Measurements from ENCODE around the gene MISFA.
"Not testable (repeated sequence)": the region's sequence is repeated elsewhere in the genome, so short reads cannot be mapped to it uniquely, and the experiment has no call there.

The MISFA gene

GRCh38 chr11:18599739-18600230, at the start of gene MISFA:
MISFA (plus strand) TSS chr11:18599789; CDS start chr11:18599929, 140 bp downstream.
- no peak for DNase-seq (ENCODE audit: low spot score)

- no peak for DNase-seq (ENCODE audit: low spot score)
These were observed 36.4 kb upstream of the MISFA start for GRCh38 chr11:18563090-18563730.

- DNase-seq (ENCODE audit: low spot score): no peak
These were observed 35.4 kb upstream of the MISFA start for GRCh38 chr11:18564149-18564548.

- DNase-seq (ENCODE audit: low spot score): no peak
These were observed 33.2 kb upstream of the MISFA start for GRCh38 chr11:18566406-18566805.

- no peak for DNase-seq (ENCODE audit: low spot score)
These were observed 32.5 kb upstream of the MISFA start for GRCh38 chr11:18567081-18567480.

- no peak for DNase-seq (ENCODE audit: low spot score)
These were observed 24.2 kb upstream of the MISFA start for GRCh38 chr11:18575361-18575760.

GRCh38 chr11:18578975-18579598, 20.5 kb upstream of the MISFA start:
- no peak for DNase-seq (ENCODE audit: low spot score)

- no peak for DNase-seq (ENCODE audit: low spot score)
These were observed 19.3 kb upstream of the MISFA start for GRCh38 chr11:18580113-18580766.

GRCh38 chr11:18581825-18582224, 17.8 kb upstream of the MISFA start:
- DNase-seq (ENCODE audit: low spot score): no peak

- peak; percentile 88 for DNase-seq (ENCODE audit: low spot score)
These were observed 11.0 kb upstream of the MISFA start, which contains the start of gene UEVLD for GRCh38 chr11:18588297-18589252. UEVLD (minus strand) TSS chr11:18588734; CDS start chr11:18588654, 80 bp downstream.

- DNase-seq (ENCODE audit: low spot score): no peak
These were observed 9.0 kb upstream of the MISFA start for GRCh38 chr11:18590571-18590970.

- DNase-seq (ENCODE audit: low spot score): not testable (repeated sequence)
These were observed 5.5 kb upstream of the MISFA start for GRCh38 chr11:18594088-18594487.

GRCh38 chr11:18594999-18595749, 4.4 kb upstream of the MISFA start:
- DNase-seq (ENCODE audit: low spot score): no peak

- no peak for DNase-seq (ENCODE audit: low spot score)
These were observed 1.5 kb downstream of the MISFA start for GRCh38 chr11:18600915-18601569.

- DNase-seq (ENCODE audit: low spot score): peak; percentile 47
These were observed 8.8 kb downstream of the MISFA start for GRCh38 chr11:18608376-18608775.

- no peak for DNase-seq (ENCODE audit: low spot score)
These were observed 11.6 kb downstream of the MISFA start for GRCh38 chr11:18611196-18611595.

- no peak for DNase-seq (ENCODE audit: low spot score)
These were observed 12.8 kb downstream of the MISFA start for GRCh38 chr11:18612394-18612793.

GRCh38 chr11:18614667-18615066, 15.1 kb downstream of the MISFA start:
- DNase-seq (ENCODE audit: low spot score): no peak

- DNase-seq (ENCODE audit: low spot score): no peak
These were observed 16.2 kb downstream of the MISFA start for GRCh38 chr11:18615628-18616392.
